GM12864 (cell line): Measurements from ENCODE around the gene LRRC4.

Experiments used
- DNase-seq: peaks from one replicate; pipeline ENCODE4 v3.0.0-alpha.2; 2011; ENCODE audit warnings: low read depth
- H3K4me3 ChIP-seq: 2 replicates; pipeline ENCODE4 v1.5.1; 2011; ENCODE audit warnings: mild to moderate bottlenecking, low read depth, low read length, control low read depth
- TF ChIP-seq, protein P1 (sequence below): IDR thresholded peaks from 2 replicates; pipeline ENCODE4 v1.5.1; 2011; ENCODE audit warnings: low read depth, mild to moderate bottlenecking, moderate library complexity, low read length, control low read depth, inconsistent platforms; ENCODE audit errors: missing control alignments

LRRC4 gene

GRCh38 chr7:128005117-128005516, 26.1 kb downstream of the LRRC4 start:
- DNase-seq: no peak
- TF ChIP-seq, protein P1, sequence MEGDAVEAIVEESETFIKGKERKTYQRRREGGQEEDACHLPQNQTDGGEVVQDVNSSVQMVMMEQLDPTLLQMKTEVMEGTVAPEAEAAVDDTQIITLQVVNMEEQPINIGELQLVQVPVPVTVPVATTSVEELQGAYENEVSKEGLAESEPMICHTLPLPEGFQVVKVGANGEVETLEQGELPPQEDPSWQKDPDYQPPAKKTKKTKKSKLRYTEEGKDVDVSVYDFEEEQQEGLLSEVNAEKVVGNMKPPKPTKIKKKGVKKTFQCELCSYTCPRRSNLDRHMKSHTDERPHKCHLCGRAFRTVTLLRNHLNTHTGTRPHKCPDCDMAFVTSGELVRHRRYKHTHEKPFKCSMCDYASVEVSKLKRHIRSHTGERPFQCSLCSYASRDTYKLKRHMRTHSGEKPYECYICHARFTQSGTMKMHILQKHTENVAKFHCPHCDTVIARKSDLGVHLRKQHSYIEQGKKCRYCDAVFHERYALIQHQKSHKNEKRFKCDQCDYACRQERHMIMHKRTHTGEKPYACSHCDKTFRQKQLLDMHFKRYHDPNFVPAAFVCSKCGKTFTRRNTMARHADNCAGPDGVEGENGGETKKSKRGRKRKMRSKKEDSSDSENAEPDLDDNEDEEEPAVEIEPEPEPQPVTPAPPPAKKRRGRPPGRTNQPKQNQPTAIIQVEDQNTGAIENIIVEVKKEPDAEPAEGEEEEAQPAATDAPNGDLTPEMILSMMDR: no peak
- no peak overlapping the region for H3K4me3 ChIP-seq

DNA sequence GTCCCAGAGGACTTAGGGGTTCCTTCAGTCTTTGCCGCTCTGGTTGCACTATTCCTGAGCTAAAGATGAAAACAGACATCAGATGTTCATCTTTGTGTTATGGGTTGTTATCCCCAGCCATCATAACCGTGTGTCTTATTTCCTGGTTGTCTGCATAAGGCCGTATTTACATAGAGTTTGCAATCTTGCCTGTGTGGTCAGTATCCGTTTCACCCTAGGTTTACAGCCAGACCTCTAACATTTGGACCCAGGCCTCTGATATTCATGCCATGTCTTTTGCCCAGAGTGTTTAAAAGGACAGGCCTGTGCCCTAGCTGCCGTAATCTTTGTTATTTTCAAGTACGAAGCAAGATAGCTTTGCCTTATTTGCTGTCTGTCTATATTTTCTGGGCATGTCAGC, 26.6 kb downstream of the LRRC4 start:
- H3K4me3 ChIP-seq: no peak overlapping the region
- no peak for DNase-seq
- TF ChIP-seq, protein P1: no peak

- TF ChIP-seq, protein P1: no peak
- DNase-seq: no peak
Measured at GRCh38 chr7:128003787-128004186, 27.4 kb downstream of the LRRC4 start.

DNA sequence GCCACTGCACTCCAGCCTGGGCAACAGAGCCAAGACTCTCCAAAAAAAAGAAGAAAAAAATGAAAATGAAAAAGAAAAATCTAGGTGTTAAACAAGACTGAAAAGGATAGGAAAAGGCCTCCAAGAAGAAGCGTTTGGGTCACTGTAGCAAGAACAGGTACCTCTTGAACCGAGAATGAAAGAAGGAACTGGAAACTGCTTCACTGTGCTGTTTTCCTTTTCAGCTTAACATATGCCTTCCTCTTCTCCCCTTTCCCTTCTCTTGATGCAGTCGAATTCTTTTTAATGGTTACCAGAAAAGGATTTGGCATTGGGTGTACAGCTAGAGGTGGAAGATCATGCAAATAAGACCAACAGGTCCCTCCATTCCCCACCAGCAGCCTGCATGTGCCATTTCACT, 28.1 kb downstream of the LRRC4 start:
- TF ChIP-seq, protein P1: no peak
- peak; percentile 30 for DNase-seq
- no peak overlapping the region for H3K4me3 ChIP-seq

More at GRCh38 chr7:128003787-128004186, 27.4 kb downstream of the LRRC4 start:
- no peak overlapping the region for H3K4me3 ChIP-seq

DNA sequence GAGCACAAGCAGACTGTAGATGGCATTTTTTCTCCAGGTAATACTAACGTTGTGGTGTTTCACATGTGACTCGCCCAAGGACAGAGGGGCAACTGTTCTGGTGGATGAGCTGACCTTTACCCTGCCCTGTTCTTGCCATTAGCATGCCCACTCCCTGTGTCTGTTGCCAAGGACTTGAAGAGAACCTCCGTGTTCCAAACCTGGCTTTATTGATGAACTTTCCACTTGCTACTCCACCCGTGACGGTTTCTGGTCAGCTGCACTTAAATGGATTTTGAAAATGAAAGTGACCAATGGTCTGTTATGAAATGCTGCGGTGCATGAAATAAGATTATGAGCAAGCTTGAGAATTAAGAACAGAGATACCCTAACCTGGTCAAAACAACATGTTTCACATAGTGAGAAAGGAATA, 30.4 kb downstream of the LRRC4 start:
- H3K4me3 ChIP-seq: no peak overlapping the region
- DNase-seq: no peak
- TF ChIP-seq, protein P1: no peak

GRCh38 chr7:128000048-128000447, 31.2 kb downstream of the LRRC4 start:
- no peak for DNase-seq
- TF ChIP-seq, protein P1: no peak
- no peak overlapping the region for H3K4me3 ChIP-seq

- H3K4me3 ChIP-seq: no peak overlapping the region
- TF ChIP-seq, protein P1: no peak
- no peak for DNase-seq
Measured at GRCh38 chr7:127998671-127999070, 32.6 kb downstream of the LRRC4 start.
